HepG2 (cell line): ENCODE measurements around the gene LARP1. TPM values are rescaled to one million over a fixed set of nuclear protein-coding genes. Genes with fewer than 3 reads are reported as not detected.

Experiments
- ATAC-seq: fragments of 200-7000 bp; cut with Tn5 transposase; 3 replicates; pipeline ENCODE4 v1.9.1; 2020; ENCODE audit warnings: mild to moderate bottlenecking, moderate library complexity
- BruUV-seq: library from RNA; stranded (reverse); fragments of 400-500 nt; replicated peaks from 2 replicates; lab custom pipeline; 2021; lab: Mats Ljungman, UMichigan
- CTCF ChIA-PET: fragments of 300-600 bp; formaldehyde crosslinking; extraction: SDS; loops from one replicate; lab custom pipeline; 2021; ENCODE audit warnings: low total read pairs, inconsistent platforms, low intra/inter-chr PET ratio; lab: Yijun Ruan, JAX
- POLR2A ChIA-PET: fragments of 350-600 bp; sonication (Branson Sonifier 250); formaldehyde crosslinking; loops from one replicate; lab custom pipeline; 2020; ENCODE audit warnings: antibody characterized with exemption, inconsistent platforms; lab: Yijun Ruan, JAX
- DNase-seq: peaks from one replicate; pipeline ENCODE4 v3.0.0-alpha.2; 2015; ENCODE audit warnings: low spot score
- FAIRE-seq: peaks from 3 replicates; lab custom pipeline; 2011; peaks lifted over from hg19 to GRCh38; lab: Jason Lieb, UNC
- H2AFZ ChIP-seq: one replicate; pipeline ENCODE4 v1.6.1; 2011; ENCODE audit warnings: low read length, inconsistent platforms
- H3K27ac ChIP-seq: fragments of 300-600 bp; 3 replicates; pipeline ENCODE4 v1.8.0; 2011; ENCODE audit warnings: mixed run types, mild to moderate bottlenecking, mixed read lengths, low read length, inconsistent platforms; ENCODE audit not compliant: insufficient read depth; ENCODE audit errors: extremely low read length
- H3K27me3 ChIP-seq, 2 experiments: fragments of 200-600 bp in 1 of 2; 2 replicates in 1 of 2; 3 replicates in 1 of 2; pipeline versions ENCODE4 v1.6.0 to v1.8.0; 2011; ENCODE audit warnings: low read length in 2 of 2, mild to moderate bottlenecking in 2 of 2, moderate library complexity in 2 of 2, inconsistent platforms in 1 of 2; ENCODE audit not compliant: insufficient read depth in 2 of 2, control insufficient read depth in 1 of 2
- H3K36me3 ChIP-seq, 2 experiments: fragments of 200-600 bp in 1 of 2; replicated peaks in 1 of 2; 2 replicates in 1 of 2; 3 replicates in 1 of 2; pipeline versions ENCODE4 v1.5.1 to v1.8.0; 2011; ENCODE audit warnings: low read length in 2 of 2, inconsistent platforms in 1 of 2; ENCODE audit not compliant: insufficient read depth in 2 of 2, control insufficient read depth in 1 of 2
- H3K4me1 ChIP-seq: 2 replicates; pipeline ENCODE4 v1.5.1; 2012; ENCODE audit warnings: low read length, inconsistent platforms; ENCODE audit not compliant: insufficient read depth
- H3K4me2 ChIP-seq: 2 replicates; pipeline ENCODE4 v1.6.0; 2011; ENCODE audit warnings: low read depth, low read length, inconsistent platforms
- H3K4me3 ChIP-seq, 3 experiments: fragments of 200-600 bp in 1 of 3; sonication (generic), shearing (Covaris generic) in 1 of 3; replicated peaks in 1 of 3; 2 replicates each; pipeline ENCODE4 v1.5.1; 2011 to 2016; ENCODE audit warnings: low read length in 3 of 3, inconsistent platforms in 2 of 3, low read depth in 2 of 3, mild to moderate bottlenecking in 2 of 3, control low read depth in 1 of 3, mixed read lengths in 1 of 3; ENCODE audit not compliant: insufficient read depth in 1 of 3
- H3K79me2 ChIP-seq: one replicate; pipeline ENCODE4 v1.6.1; 2011; ENCODE audit warnings: low read length, inconsistent platforms; ENCODE audit not compliant: insufficient read depth
- H3K9ac ChIP-seq: 2 replicates; pipeline ENCODE4 v1.6.0; 2011; ENCODE audit warnings: mild to moderate bottlenecking, low read depth, low read length, inconsistent platforms; ENCODE audit not compliant: insufficient read depth
- H3K9me3 ChIP-seq: 2 replicates; pipeline ENCODE4 v1.5.1; 2012; ENCODE audit warnings: mild to moderate bottlenecking, low read length
- H4K20me1 ChIP-seq: 2 replicates; pipeline ENCODE4 v1.6.0; 2011; ENCODE audit warnings: inconsistent platforms, mild to moderate bottlenecking, low read length, moderate library complexity; ENCODE audit not compliant: insufficient read depth
- IKZF1 ChIP-seq: fragments of 450-650 bp; IDR thresholded peaks from 2 replicates; pipeline ENCODE4 v1.7.1; 2016
- POLR2A ChIP-seq, 2 experiments: IDR thresholded peaks; 2 replicates each; pipeline ENCODE4 v1.6.1; 2011; ENCODE audit warnings: low read depth in 2 of 2, low read length in 2 of 2, mild to moderate bottlenecking in 1 of 2, moderate library complexity in 1 of 2; ENCODE audit not compliant: insufficient read depth in 1 of 2
- ZNF138 ChIP-seq: sonication (generic); formaldehyde crosslinking; IDR thresholded peaks from 2 replicates; pipeline ENCODE4 v1.5.0; 2020; ENCODE audit warnings: mild to moderate bottlenecking, low read depth, missing genetic modification reagents
- WGBS: methylation state at CpG from one replicate; pipeline ENCODE4 v1.1.6; 2017; ENCODE audit warnings: low lambda C conversion rate; 5-methylcytosine and 5-hydroxymethylcytosine counted together
- in situ Hi-C: cut with HindIII; loops from 2 replicates; pipeline ENCODE4 v1.10.0; 2017; ENCODE audit warnings: low pct_unique_long_range_greater_than_20kb; ENCODE audit not compliant: extremely low pct_ligation_motif_present
- intact Hi-C: fragments of 100-400 bp; cut with micrococcal nuclease; formaldehyde crosslinking; loops from one replicate; pipeline ENCODE4 v1.10.0; 2022; ENCODE audit not compliant: unreplicated experiment
- polyA plus RNA-seq, 8 experiments: library from polyadenylated mRNA; depleted of rRNA in 3 of 8; stranded (reverse) in 7 of 8; unstranded in 1 of 8; fragments of >200 nt; fragmentation: Illumina TruSeq in 4 of 8; extraction: Trizol in 4 of 8; gene quantifications; 2 replicates each; pipeline versions ENCODE4 v1.2.1 to v1.2.3, GENCODE V29; 2011 to 2016; ENCODE audit warnings: low read depth in 4 of 8, missing spikeins in 1 of 8, mixed read lengths in 1 of 8; ENCODE audit not compliant: insufficient read depth in 1 of 8
- total RNA-seq, 5 experiments: library from RNA; depleted of rRNA; stranded (reverse); fragments of >200 nt; fragmentation: Illumina TruSeq; extraction: Trizol; gene quantifications; 2 replicates each; pipeline ENCODE4 v1.2.3, GENCODE V29; 2016; ENCODE audit warnings: low read depth in 1 of 5
- TF ChIP-seq, protein P1 (sequence below): sonication (generic); formaldehyde crosslinking; IDR thresholded peaks from 2 replicates; pipeline ENCODE4 v1.8.1; 2023; ENCODE audit warnings: mild to moderate bottlenecking, inconsistent platforms, moderate library complexity, missing genetic modification reagents, borderline replicate concordance
- TF ChIP-seq, protein P2 (sequence below): sonication (generic); formaldehyde crosslinking; IDR thresholded peaks from 2 replicates; pipeline ENCODE4 v1.5.1; 2020; ENCODE audit warnings: mild to moderate bottlenecking, missing genetic modification reagents, borderline replicate concordance

Gene LARP1
- total and polyA plus RNA-seq, 2 of the 13 experiments (the other 11 are each of a cell fraction or from before 2014, with no cell fraction given), result 45.2 to 61.4 TPM

DNA sequence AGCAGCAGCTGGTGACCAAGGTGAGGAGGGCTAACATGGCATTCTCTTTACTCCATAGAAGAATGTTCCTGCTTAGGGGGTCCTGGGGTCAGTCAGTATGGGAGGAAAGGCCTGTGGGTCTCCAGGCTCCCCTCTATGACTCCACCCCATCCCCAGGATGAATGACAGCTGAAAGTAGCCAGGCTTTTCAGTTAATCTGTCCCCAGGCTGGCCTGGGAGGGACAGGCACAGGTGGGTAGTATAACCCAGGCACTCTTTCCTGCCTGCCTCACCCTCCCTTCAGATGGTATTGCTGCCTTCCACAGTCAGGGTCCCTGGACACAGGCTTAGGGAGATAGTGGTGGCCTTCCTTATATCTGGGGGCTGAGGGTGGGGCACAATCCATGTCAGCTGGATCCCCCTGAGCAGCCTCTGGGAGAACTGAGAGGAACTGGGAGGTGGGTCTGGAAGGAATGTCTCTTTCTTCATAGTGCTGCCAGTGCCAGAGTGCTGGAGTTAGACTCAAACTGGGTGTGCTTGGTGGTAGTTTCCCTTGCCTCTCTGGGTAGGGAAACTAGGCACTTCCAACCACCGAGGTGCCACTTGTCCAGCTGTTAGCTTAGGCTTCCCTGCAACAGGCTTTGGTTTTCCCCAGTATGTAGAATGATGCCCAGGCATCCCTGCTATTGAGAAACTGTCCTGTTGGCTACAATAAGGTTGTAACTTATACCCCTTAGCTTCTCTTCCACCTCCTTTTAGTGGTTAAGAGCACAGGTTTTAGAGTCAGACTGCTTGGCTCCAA, 27.8 kb downstream of the LARP1 start:
- Histone ChIP-seq H3K9ac (no peak overlapping the region), H3K36me3 (peaks cover 3 to 6% of the 10 kb centered on the region in 2 experiments; a peak in 4 of 5 replicates), H3K4me2 (no peak overlapping the region), H3K9me3 (no peaks in the 10 kb centered on the region), H3K4me3 (no peak overlapping the region), H3K4me1 (peaks cover 92% of the 10 kb centered on the region), H2AFZ (no peak overlapping the region), H4K20me1 (peaks cover 87% of the 10 kb centered on the region), H3K27me3 (no peaks in the 10 kb centered on the region), H3K27ac (no peak overlapping the region), H3K79me2 (peaks cover 97% of the 10 kb centered on the region)
- BruUV-seq, result no TSS peak
- ChIA-PET CTCF (no interaction called here), POLR2A (interaction anchor here (1.0 kb wide), 1 partner anchor 100 kb away, joined by 4 read pairs; no protein-coding TSS in a partner anchor)
- FAIRE-seq (no peak), DNase-seq (no peak), ATAC-seq (no peak)
- intact Hi-C loops (no loop called here), in situ Hi-C loops (no loop called here)
- no CpG with 5 or more reads among the region's 1 CpG for WGBS
- TF ChIP-seq POLR2A (IDR thresholded peaks at IDR 0.05; ENCODE audit: insufficient read depth in 1 of 2, low read depth in 2 of 2, low read length in 2 of 2) (0 out of 4 replicates have a peak, but pooled peaks of 1 of the 2 experiments have one; percentile 16), ZNF138 (CRISPR knock-in tag) (no peak), IKZF1 (no peak)
- TF ChIP-seq, protein P1, sequence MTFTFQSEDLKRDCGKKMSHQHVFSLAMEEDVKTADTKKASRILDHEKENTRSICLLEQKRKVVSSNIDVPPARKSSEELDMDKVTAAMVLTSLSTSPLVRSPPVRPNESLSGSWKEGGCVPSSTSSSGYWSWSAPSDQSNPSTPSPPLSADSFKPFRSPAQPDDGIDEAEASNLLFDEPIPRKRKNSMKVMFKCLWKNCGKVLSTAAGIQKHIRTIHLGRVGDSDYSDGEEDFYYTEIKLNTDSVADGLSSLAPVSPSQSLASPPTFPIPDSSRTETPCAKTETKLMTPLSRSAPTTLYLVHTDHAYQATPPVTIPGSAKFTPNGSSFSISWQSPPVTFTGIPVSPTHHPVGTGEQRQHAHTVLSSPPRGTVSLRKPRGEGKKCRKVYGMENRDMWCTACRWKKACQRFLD (CRISPR knock-in tag), result no peak
- TF ChIP-seq, protein P2, sequence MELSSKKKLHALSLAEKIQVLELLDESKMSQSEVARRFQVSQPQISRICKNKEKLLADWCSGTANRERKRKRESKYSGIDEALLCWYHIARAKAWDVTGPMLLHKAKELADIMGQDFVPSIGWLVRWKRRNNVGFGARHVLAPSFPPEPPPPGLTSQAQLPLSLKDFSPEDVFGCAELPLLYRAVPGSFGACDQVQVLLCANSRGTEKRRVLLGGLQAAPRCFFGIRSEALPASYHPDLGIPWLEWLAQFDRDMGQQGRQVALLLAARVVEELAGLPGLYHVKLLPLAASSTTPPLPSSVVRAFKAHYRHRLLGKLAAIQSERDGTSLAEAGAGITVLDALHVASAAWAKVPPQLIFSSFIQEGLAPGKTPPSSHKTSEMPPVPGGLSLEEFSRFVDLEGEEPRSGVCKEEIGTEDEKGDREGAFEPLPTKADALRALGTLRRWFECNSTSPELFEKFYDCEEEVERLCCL (CRISPR knock-in tag), result no peak
